H1 (cell line): Measurements from ENCODE around the gene SCP2.

ENCODE experiments used
- ATF3 ChIP-seq: IDR thresholded peaks from 2 replicates; pipeline ENCODE4 v1.6.1; 2011; ENCODE audit warnings: low read depth, mild to moderate bottlenecking, low read length; ENCODE audit not compliant: insufficient read depth
- CTCF ChIP-seq, 3 experiments: IDR thresholded peaks; 1 replicate in 2 of 3; 2 replicates in 1 of 3; pipeline versions ENCODE4 v1.5.1 to v1.6.1; 2011; ENCODE audit warnings: low read length in 3 of 3, mild to moderate bottlenecking in 3 of 3, inconsistent platforms in 2 of 3, low read depth in 1 of 3, moderate library complexity in 1 of 3; ENCODE audit not compliant: insufficient read depth in 1 of 3; ENCODE audit errors: control extremely low read depth in 1 of 3
- EP300 ChIP-seq, 2 experiments: IDR thresholded peaks; 1 replicate in 1 of 2; 2 replicates in 1 of 2; pipeline ENCODE4 v1.6.1; 2011 to 2012; ENCODE audit warnings: low read depth in 2 of 2, low read length in 2 of 2, mild to moderate bottlenecking in 2 of 2, borderline replicate concordance in 1 of 2, inconsistent platforms in 1 of 2, moderate library complexity in 1 of 2
- POLR2AphosphoS5 ChIP-seq: IDR thresholded peaks from 2 replicates; pipeline ENCODE4 v1.6.1; 2011; ENCODE audit warnings: low read depth, low read length
- RFX5 ChIP-seq: IDR thresholded peaks from 2 replicates; pipeline ENCODE4 v1.6.1; 2011; ENCODE audit warnings: low read depth, low read length, improper control_type of control experiment, borderline replicate concordance
- TAF1 ChIP-seq: IDR thresholded peaks from 2 replicates; pipeline ENCODE4 v1.6.1; 2011; ENCODE audit warnings: mild to moderate bottlenecking, low read depth, low read length
- YY1 ChIP-seq: IDR thresholded peaks from 2 replicates; pipeline ENCODE4 v1.6.1; 2011; ENCODE audit warnings: low read depth, mild to moderate bottlenecking, low read length
- TF ChIP-seq, protein P1 (sequence below): IDR thresholded peaks from 2 replicates; pipeline ENCODE4 v1.6.1; 2011; ENCODE audit warnings: low read length, improper control_type of control experiment

DNA sequence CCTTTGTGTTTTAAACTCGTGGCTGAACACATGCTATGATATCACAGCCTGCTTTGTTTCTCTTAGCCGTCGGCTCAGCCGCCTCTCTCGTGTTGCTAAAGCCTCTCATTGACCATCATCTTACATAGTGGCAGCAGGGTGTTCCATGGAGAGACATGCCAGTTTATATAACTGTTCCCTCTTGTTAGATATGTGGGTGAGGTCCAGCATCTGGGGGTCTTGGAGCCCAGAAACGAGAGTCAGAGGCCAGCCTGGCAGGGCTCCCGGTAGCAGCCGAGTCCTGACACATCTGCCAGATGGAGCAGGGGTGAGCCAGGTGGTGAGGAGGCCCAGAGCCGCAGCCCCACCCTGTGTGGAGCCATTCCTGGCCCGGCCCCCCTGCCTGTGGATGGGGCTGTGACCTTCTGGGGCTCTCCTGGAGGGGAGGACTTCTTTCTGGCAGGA, 146.8 kb downstream of the SCP2 start:
- no peak for TF ChIP-seq YY1
- no peak for TF ChIP-seq RFX5
- TF ChIP-seq EP300 (IDR thresholded peaks at IDR 0.05; ENCODE audit: borderline replicate concordance in 1 of 2, low read depth in 2 of 2, low read length in 2 of 2): no peak
- TF ChIP-seq CTCF (IDR thresholded peaks at IDR 0.05; ENCODE audit: control extremely low read depth in 1 of 3, insufficient read depth in 1 of 3, low read depth in 1 of 3, low read length in 3 of 3): no peak
- TF ChIP-seq, protein P1, sequence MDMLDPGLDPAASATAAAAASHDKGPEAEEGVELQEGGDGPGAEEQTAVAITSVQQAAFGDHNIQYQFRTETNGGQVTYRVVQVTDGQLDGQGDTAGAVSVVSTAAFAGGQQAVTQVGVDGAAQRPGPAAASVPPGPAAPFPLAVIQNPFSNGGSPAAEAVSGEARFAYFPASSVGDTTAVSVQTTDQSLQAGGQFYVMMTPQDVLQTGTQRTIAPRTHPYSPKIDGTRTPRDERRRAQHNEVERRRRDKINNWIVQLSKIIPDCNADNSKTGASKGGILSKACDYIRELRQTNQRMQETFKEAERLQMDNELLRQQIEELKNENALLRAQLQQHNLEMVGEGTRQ: no peak
- TF ChIP-seq ATF3: no peak
- TF ChIP-seq TAF1: no peak
- TF ChIP-seq POLR2AphosphoS5: no peak
